H1 (cell line): ENCODE results near the gene EFHC1. TPM values are rescaled to one million over a fixed set of nuclear protein-coding genes. Genes with fewer than 3 reads are reported as not detected.

Source experiments
- CTCF ChIA-PET: fragments of 300-600 bp; sonication (Branson Sonifier 250); formaldehyde crosslinking; loops from one replicate; lab custom pipeline; 2021; ENCODE audit not compliant: partially characterized antibody; lab: Charles Lee
- POLR2A ChIA-PET: fragments of 300-600 bp; sonication (Branson Sonifier 250); formaldehyde crosslinking; loops from one replicate; lab custom pipeline; 2021; ENCODE audit warnings: inconsistent platforms; ENCODE audit not compliant: partially characterized antibody; lab: Charles Lee
- DNase-seq, 2 experiments: peaks; one replicate each; pipeline versions ENCODE4 v3.0.0 to v3.0.0-alpha.2; 2010 to 2022; ENCODE audit warnings: low spot score in 2 of 2, low read depth in 1 of 2, mixed read lengths in 1 of 2
- FAIRE-seq: peaks from 2 replicates; lab custom pipeline; 2011; peaks lifted over from hg19 to GRCh38; lab: Jason Lieb, UNC
- H2AFZ ChIP-seq: 2 replicates; pipeline ENCODE4 v1.8.1; 2012; ENCODE audit warnings: low read length, inconsistent platforms
- H2AK5ac ChIP-seq: 2 replicates; pipeline ENCODE4 v1.6.1; 2013; ENCODE audit warnings: low read depth, low read length
- H2BK120ac ChIP-seq: replicated peaks from 2 replicates; pipeline ENCODE3; 2013; ENCODE audit warnings: low read depth, low read length, inconsistent platforms
- H2BK12ac ChIP-seq: 2 replicates; pipeline ENCODE4 v1.6.1; 2013; ENCODE audit warnings: low read depth, low read length
- H2BK15ac ChIP-seq: 2 replicates; pipeline ENCODE4 v1.6.1; 2013; ENCODE audit warnings: low read length
- H2BK20ac ChIP-seq: 2 replicates; pipeline ENCODE4 v1.6.1; 2013; ENCODE audit warnings: low read length
- H2BK5ac ChIP-seq: 2 replicates; pipeline ENCODE4 v1.6.1; 2013; ENCODE audit warnings: low read depth, low read length
- H3K14ac ChIP-seq: 2 replicates; pipeline ENCODE4 v1.6.1; 2013; ENCODE audit warnings: inconsistent platforms; ENCODE audit not compliant: insufficient read length
- H3K18ac ChIP-seq: 2 replicates; pipeline ENCODE4 v1.6.1; 2013; ENCODE audit warnings: low read length; ENCODE audit errors: extremely low read depth
- H3K23ac ChIP-seq: 2 replicates; pipeline ENCODE4 v1.6.1; 2013; ENCODE audit warnings: inconsistent platforms; ENCODE audit not compliant: insufficient read length
- H3K23me2 ChIP-seq: 2 replicates; pipeline ENCODE4 v1.6.1; 2013; ENCODE audit warnings: low read depth, low read length
- H3K27ac ChIP-seq: 2 replicates; pipeline ENCODE4 v1.6.1; 2011; ENCODE audit warnings: low read depth, low read length, inconsistent platforms
- H3K27me3 ChIP-seq, 4 experiments: replicated peaks in 1 of 4; 1 replicate in 1 of 4; 2 replicates in 3 of 4; pipeline versions ENCODE4 v1.6.1 to v1.8.1; 2011 to 2013; ENCODE audit warnings: low read length in 3 of 4, mild to moderate bottlenecking in 3 of 4, inconsistent platforms in 2 of 4, mixed read lengths in 2 of 4, moderate library complexity in 1 of 4; ENCODE audit not compliant: control insufficient read depth in 3 of 4, insufficient read depth in 3 of 4; ENCODE audit errors: extremely low read depth in 1 of 4
- H3K36me3 ChIP-seq, 4 experiments: 2 replicates each; pipeline versions ENCODE4 v1.6.1 to v1.8.1; 2011 to 2013; ENCODE audit warnings: mild to moderate bottlenecking in 4 of 4, low read length in 3 of 4, moderate library complexity in 2 of 4, control low read depth in 1 of 4, inconsistent platforms in 1 of 4; ENCODE audit not compliant: insufficient read depth in 4 of 4, control insufficient read depth in 2 of 4
- H3K4ac ChIP-seq: replicated peaks from 2 replicates; pipeline ENCODE3; 2013; ENCODE audit warnings: low read length, low read depth, mixed read lengths, inconsistent platforms; ENCODE audit not compliant: insufficient read length
- H3K4me1 ChIP-seq, 4 experiments: replicated peaks in 1 of 4; 1 replicate in 1 of 4; 2 replicates in 3 of 4; pipeline versions ENCODE4 v1.6.1 to v1.8.1; 2011 to 2013; ENCODE audit warnings: low read length in 3 of 4, inconsistent platforms in 2 of 4, mixed read lengths in 1 of 4; ENCODE audit not compliant: insufficient read depth in 4 of 4, control insufficient read depth in 3 of 4
- H3K4me2 ChIP-seq, 2 experiments: 2 replicates each; pipeline versions ENCODE4 v1.6.1 to v1.8.1; 2011 to 2013; ENCODE audit warnings: low read depth in 2 of 2, low read length in 2 of 2, control low read depth in 1 of 2, inconsistent platforms in 1 of 2, mild to moderate bottlenecking in 1 of 2; ENCODE audit not compliant: insufficient read depth in 1 of 2
- H3K4me3 ChIP-seq, 4 experiments: fragments of 200-600, 300-600 bp in 1 of 4; sonication (generic), shearing (Covaris generic), sonication (Bioruptor Twin) in 1 of 4; 2 replicates each; pipeline versions ENCODE4 v1.5.1 to v1.8.1; 2011 to 2016; ENCODE audit warnings: low read length in 4 of 4, low read depth in 3 of 4, control low read depth in 2 of 4, inconsistent platforms in 2 of 4, mild to moderate bottlenecking in 2 of 4, mixed read lengths in 1 of 4, moderate library complexity in 1 of 4; ENCODE audit not compliant: insufficient read depth in 2 of 4; ENCODE audit errors: extremely low read depth in 1 of 4
- H3K56ac ChIP-seq: replicated peaks from 2 replicates; pipeline ENCODE3; 2013; ENCODE audit warnings: low read depth, mild to moderate bottlenecking, mixed read lengths, low read length, inconsistent platforms; ENCODE audit not compliant: insufficient read length
- H3K79me1 ChIP-seq: 2 replicates; pipeline ENCODE4 v1.6.1; 2013; ENCODE audit warnings: low read depth, low read length, control low read depth
- H3K79me2 ChIP-seq, 2 experiments: 2 replicates each; pipeline versions ENCODE4 v1.6.1 to v1.8.1; 2012 to 2013; ENCODE audit warnings: low read length in 2 of 2, mild to moderate bottlenecking in 2 of 2, inconsistent platforms in 1 of 2; ENCODE audit not compliant: insufficient read depth in 2 of 2, control insufficient read depth in 1 of 2
- H3K9ac ChIP-seq, 4 experiments: replicated peaks in 1 of 4; 1 replicate in 1 of 4; 2 replicates in 3 of 4; pipeline versions ENCODE4 v1.6.1 to v1.8.1; 2011 to 2013; ENCODE audit warnings: low read depth in 3 of 4, low read length in 3 of 4, control low read depth in 2 of 4, mild to moderate bottlenecking in 2 of 4, moderate library complexity in 2 of 4, inconsistent platforms in 1 of 4; ENCODE audit errors: extremely low read depth in 1 of 4
- H3K9me3 ChIP-seq, 2 experiments: 2 replicates each; pipeline versions ENCODE4 v1.6.1 to v1.8.1; 2012 to 2013; ENCODE audit warnings: mild to moderate bottlenecking in 2 of 2, moderate library complexity in 2 of 2, control low read depth in 1 of 2, inconsistent platforms in 1 of 2, low read depth in 1 of 2, low read length in 1 of 2, mixed read lengths in 1 of 2; ENCODE audit not compliant: insufficient read depth in 2 of 2
- H4K20me1 ChIP-seq, 2 experiments: replicated peaks in 1 of 2; 2 replicates each; pipeline versions ENCODE3 to v1.8.1; 2011 to 2013; ENCODE audit warnings: inconsistent platforms in 2 of 2, low read length in 2 of 2, mild to moderate bottlenecking in 1 of 2; ENCODE audit not compliant: insufficient read depth in 2 of 2, control insufficient read depth in 1 of 2
- H4K5ac ChIP-seq: 2 replicates; pipeline ENCODE4 v1.6.1; 2013; ENCODE audit warnings: low read length, low read depth, mixed read lengths, inconsistent platforms; ENCODE audit not compliant: insufficient read length
- H4K8ac ChIP-seq: 2 replicates; pipeline ENCODE4 v1.8.0; 2013; ENCODE audit warnings: mild to moderate bottlenecking, moderate library complexity, low read length, inconsistent platforms; ENCODE audit not compliant: insufficient read depth; ENCODE audit errors: extremely low read depth
- H4K91ac ChIP-seq: replicated peaks from 2 replicates; pipeline ENCODE3; 2013; ENCODE audit warnings: low read length, mixed read lengths, inconsistent platforms; ENCODE audit not compliant: insufficient read length
- ATF3 ChIP-seq: IDR thresholded peaks from 2 replicates; pipeline ENCODE4 v1.6.1; 2011; ENCODE audit warnings: low read depth, mild to moderate bottlenecking, low read length; ENCODE audit not compliant: insufficient read depth
- EP300 ChIP-seq, 2 experiments: IDR thresholded peaks; 1 replicate in 1 of 2; 2 replicates in 1 of 2; pipeline ENCODE4 v1.6.1; 2011 to 2012; ENCODE audit warnings: low read depth in 2 of 2, low read length in 2 of 2, mild to moderate bottlenecking in 2 of 2, borderline replicate concordance in 1 of 2, inconsistent platforms in 1 of 2, moderate library complexity in 1 of 2
- EZH2 ChIP-seq: fragments of 200-600 bp; sonication (generic); IDR thresholded peaks from 2 replicates; pipeline ENCODE4 v1.7.1; 2012; ENCODE audit warnings: low read depth, mild to moderate bottlenecking, moderate library complexity, low read length, inconsistent platforms; ENCODE audit not compliant: severe bottlenecking
- FOSL1 ChIP-seq: IDR thresholded peaks from 2 replicates; pipeline ENCODE4 v1.6.1; 2011; ENCODE audit warnings: mild to moderate bottlenecking, low read depth, low read length, moderate library complexity; ENCODE audit not compliant: insufficient read depth
- GTF2F1 ChIP-seq: IDR thresholded peaks from 2 replicates; pipeline ENCODE4 v1.6.1; 2012; ENCODE audit warnings: low read depth, low read length, improper control_type of control experiment, borderline replicate concordance
- MAFK ChIP-seq: IDR thresholded peaks from 2 replicates; pipeline ENCODE4 v1.6.1; 2012; ENCODE audit warnings: low read depth, mild to moderate bottlenecking, improper control_type of control experiment, low read length
- RBBP5 ChIP-seq: IDR thresholded peaks from 2 replicates; pipeline ENCODE4 v1.7.1; 2012; ENCODE audit warnings: low read depth, mild to moderate bottlenecking, inconsistent platforms, low read length, moderate library complexity, borderline replicate concordance
- TBP ChIP-seq: IDR thresholded peaks from 2 replicates; pipeline ENCODE4 v1.6.1; 2011; ENCODE audit warnings: low read depth, low read length, improper control_type of control experiment
- WGBS, 2 experiments: shearing (Covaris generic) in 1 of 2; methylation state at CpG; one replicate each; pipeline versions ENCODE4 v1.1.6 to v1.1.7; 2013 to 2015; ENCODE audit warnings: low lambda C conversion rate in 2 of 2, mixed read lengths in 2 of 2, inconsistent platforms in 1 of 2, low coverage in 1 of 2, missing lambda C conversion rate in 1 of 2; ENCODE audit not compliant: insufficient replicate concordance in 2 of 2, insufficient coverage in 1 of 2, insufficient read length in 1 of 2; ENCODE audit errors: extremely low coverage in 1 of 2, missing lambda C conversion rate in 1 of 2; 5-methylcytosine and 5-hydroxymethylcytosine counted together
- polyA plus RNA-seq, 7 experiments: library from polyadenylated mRNA; depleted of rRNA in 3 of 7; stranded (reverse) in 5 of 7; unstranded in 2 of 7; fragments of >200 nt in 5 of 7; fragments of 200-250 nt in 2 of 7; gene quantifications; 1 replicate in 5 of 7; 2 replicates in 1 of 7; 4 replicates in 1 of 7; pipeline versions ENCODE4 v1.2.1 to v1.2.3, GENCODE V29; 2011 to 2013; ENCODE audit warnings: missing spikeins in 2 of 7, mixed read lengths in 2 of 7
- total RNA-seq: library from RNA; stranded (reverse); fragmentation: NEBNext Ultra II Directional; extraction: Animal tissue kit (Norgen Biotek cat#: 25700); gene quantifications from 2 replicates; pipeline ENCODE4 v1.2.1, GENCODE V29; 2021
- TF ChIP-seq, protein P1 (sequence below): IDR thresholded peaks from 2 replicates; pipeline ENCODE4 v1.6.1; 2012; ENCODE audit warnings: inconsistent platforms

The EFHC1 gene
- total and polyA plus RNA-seq, 2 of the 8 experiments (the other 6 are each of a cell fraction or from before 2014, with no cell fraction given): 10.5 to 16.4 TPM

GRCh38 chr6:52548353-52548713, 128.2 kb downstream of the EFHC1 start:
- Histone ChIP-seq H3K23me2 (no peaks in the 10 kb centered on the region; the same call in 1 of the 2 replicates), H3K4ac (no peak overlapping the region), H2BK120ac (no peak overlapping the region), H2AFZ (no peak overlapping the region), H3K9ac (no peak overlapping the region; a peak in 1 of 7 replicates), H3K27me3 (no peaks in the 10 kb centered on the region), H2AK5ac (no peak overlapping the region), H3K23ac (no peak overlapping the region), H3K18ac (no peak overlapping the region), H2BK5ac (no peak overlapping the region), H4K20me1 (peaks cover 0 to under 1% of the 10 kb centered on the region in 2 experiments), H2BK20ac (no peak overlapping the region), H3K4me1 (peaks cover 11 to 20% (median 16%) of the 10 kb centered on the region in 4 experiments), H4K8ac (no peak overlapping the region), H3K9me3 (no peaks in the 10 kb centered on the region), H3K79me2 (peaks cover 0 to 54% of the 10 kb centered on the region in 2 experiments; a peak in 2 of 4 replicates), H3K14ac (no peak overlapping the region), H4K5ac (no peak overlapping the region), H3K79me1 (peaks cover 14% of the 10 kb centered on the region), H3K36me3 (no peaks in the 10 kb centered on the region; a peak in 1 of 8 replicates), H4K91ac (no peak overlapping the region), H2BK15ac (no peak overlapping the region), H3K56ac (no peak overlapping the region), H3K4me3 (no peak overlapping the region), H2BK12ac (no peak overlapping the region), H3K4me2 (no peak overlapping the region), H3K27ac (no peak overlapping the region)
- DNase-seq (no peak), FAIRE-seq (no peak)
- ChIA-PET CTCF (interaction anchor here (0.8 to 3.0 kb wide), 4 partner anchors 27 to 103 kb away, joined by 4 to 10 read pairs (median 6); partner anchors contain the start of gene TRAM2), POLR2A (interaction anchor here (0.5 kb wide), 1 partner anchor 47 kb away, joined by 3 read pairs; no protein-coding TSS in a partner anchor)
- 89% methylated on average over 7 of the region's 7 CpGs; no CpG with 5 or more reads in 1 of the 2 experiments for WGBS, 2 experiments
- no peak for TF ChIP-seq EZH2
- no peak for TF ChIP-seq ATF3
- TF ChIP-seq GTF2F1: no peak
- TF ChIP-seq RBBP5: no peak
- no peak for TF ChIP-seq MAFK
- TF ChIP-seq, protein P1, sequence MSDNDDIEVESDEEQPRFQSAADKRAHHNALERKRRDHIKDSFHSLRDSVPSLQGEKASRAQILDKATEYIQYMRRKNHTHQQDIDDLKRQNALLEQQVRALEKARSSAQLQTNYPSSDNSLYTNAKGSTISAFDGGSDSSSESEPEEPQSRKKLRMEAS: no peak
- no peak for TF ChIP-seq FOSL1
- TF ChIP-seq TBP: no peak
- no peak for TF ChIP-seq EP300 (IDR thresholded peaks at IDR 0.05; ENCODE audit: borderline replicate concordance in 1 of 2, low read depth in 2 of 2, low read length in 2 of 2)
